H1 (cell line): ENCODE data around the gene LIPC. TPM values are rescaled to one million over a fixed set of nuclear protein-coding genes. Genes with fewer than 3 reads are reported as not detected.

Experiments
- BACH1 ChIP-seq: IDR thresholded peaks from 2 replicates; pipeline ENCODE4 v1.6.1; 2012; ENCODE audit warnings: low read length, improper control_type of control experiment
- SIRT6 ChIP-seq: IDR thresholded peaks from one replicate; pipeline ENCODE4 v1.7.1; 2012; ENCODE audit warnings: low read length, inconsistent platforms
- TCF12 ChIP-seq: IDR thresholded peaks from 2 replicates; pipeline ENCODE4 v1.6.1; 2011; ENCODE audit warnings: low read depth, mild to moderate bottlenecking, low read length
- polyA plus RNA-seq, 7 experiments: library from polyadenylated mRNA; depleted of rRNA in 3 of 7; stranded (reverse) in 5 of 7; unstranded in 2 of 7; fragments of >200 nt in 5 of 7; fragments of 200-250 nt in 2 of 7; gene quantifications; 1 replicate in 5 of 7; 2 replicates in 1 of 7; 4 replicates in 1 of 7; pipeline versions ENCODE4 v1.2.1 to v1.2.3, GENCODE V29; 2011 to 2013; ENCODE audit warnings: missing spikeins in 2 of 7, mixed read lengths in 2 of 7
- total RNA-seq: library from RNA; stranded (reverse); fragmentation: NEBNext Ultra II Directional; extraction: Animal tissue kit (Norgen Biotek cat#: 25700); gene quantifications from 2 replicates; pipeline ENCODE4 v1.2.1, GENCODE V29; 2021

Gene LIPC
- total and polyA plus RNA-seq, 2 of the 8 experiments (the other 6 are each of a cell fraction or from before 2014, with no cell fraction given) = not detected

DNA sequence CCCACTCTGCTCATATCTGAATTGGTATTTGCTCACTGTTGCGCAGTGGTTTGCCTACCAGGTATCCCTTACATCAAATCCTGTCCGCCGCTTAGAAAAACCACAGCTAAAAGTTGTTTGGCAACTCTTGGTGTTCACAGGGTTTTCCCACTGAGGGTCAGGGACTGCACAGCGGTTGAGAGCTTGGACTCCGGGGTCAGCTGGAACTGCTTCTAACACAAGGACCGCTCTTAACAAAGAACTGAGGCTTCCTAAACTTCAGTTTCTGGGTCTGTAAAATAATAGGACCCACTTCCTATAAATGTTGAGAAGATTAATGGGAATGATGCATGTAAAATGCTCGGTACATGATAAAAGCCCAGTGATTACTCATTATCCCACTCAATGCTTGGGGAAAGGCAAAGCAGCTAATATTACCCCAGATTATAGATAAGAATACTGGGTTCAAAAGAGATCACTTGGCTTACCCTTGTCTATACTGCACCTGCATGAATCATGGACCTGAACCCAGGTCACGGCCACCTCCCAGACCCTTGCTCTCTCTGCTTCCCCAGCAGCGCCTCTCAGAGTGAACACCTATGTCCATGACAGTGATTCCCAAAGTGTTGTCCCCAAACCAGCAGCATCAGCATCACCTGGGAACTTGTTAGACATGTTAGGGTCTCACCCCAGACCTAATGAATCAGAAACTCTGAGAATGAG lies 36.1 kb downstream of the LIPC start (continued):
- TF ChIP-seq SIRT6 (no peak), BACH1 (no peak), TCF12 (no peak)
- TF ChIP-seq, all 59 proteins: peak for 0
